ENCODE results near the gene EYA2. TPM values are rescaled to one million over a fixed set of nuclear protein-coding genes. Genes with fewer than 3 reads are reported as not detected.

The EYA2 gene
- polyA plus RNA-seq, 3 donors, result 0.04 to 0.16 TPM; not detected in 1

DNA sequence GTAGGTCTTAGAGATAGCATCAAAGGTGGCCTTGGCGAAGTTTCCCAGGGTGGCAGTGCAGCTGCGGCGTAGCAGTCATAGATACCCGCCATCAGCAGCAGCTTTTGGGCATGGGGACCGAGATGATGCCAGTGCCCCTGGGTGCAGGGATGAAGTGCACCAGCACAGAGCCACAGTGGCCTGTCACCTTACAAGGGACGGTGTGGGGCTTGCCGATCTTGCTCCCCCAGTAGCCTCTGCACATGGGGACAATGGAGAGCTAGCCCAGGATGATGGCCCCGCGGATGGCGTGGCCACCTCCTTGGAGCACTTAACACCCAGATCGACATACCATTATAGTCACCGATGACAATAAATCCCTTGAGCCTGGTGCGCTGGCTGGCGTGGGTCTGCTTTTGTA, 266.3 kb downstream of the EYA2 start:
- no peak overlapping the region for H3K4me3 Mint-ChIP-seq
- Histone ChIP-seq H3K4me2 (replicated peaks; ENCODE audit: extremely low read depth, low read length, poor library complexity, severe bottlenecking) (no peak overlapping the region), H3K9ac (ENCODE audit: insufficient read depth, low read length, poor library complexity, severe bottlenecking) (no peak overlapping the region), H3K27ac (ENCODE audit: low read depth in 1 of 2, low read length in 2 of 2) (no peak overlapping the region), H3K4me3 (replicated peaks in 1 of 3; ENCODE audit: low read depth in 2 of 3, low read length in 3 of 3) (no peak overlapping the region), H3K79me2 (ENCODE audit: insufficient read depth, low read length) (no peaks in the 10 kb centered on the region), H4K20me1 (ENCODE audit: insufficient read depth, low read length) (no peaks in the 10 kb centered on the region), H3K9me3 (replicated peaks in 1 of 2; ENCODE audit: control insufficient read depth in 1 of 2, insufficient read depth in 1 of 2, low read length in 2 of 2) (no peaks in the 10 kb centered on the region), H3K4me1 (ENCODE audit: control insufficient read depth in 1 of 2, insufficient read depth in 2 of 2, low read length in 2 of 2) (no peaks in the 10 kb centered on the region), H3K36me3 (replicated peaks in 1 of 2; ENCODE audit: control insufficient read depth in 1 of 2, insufficient read depth in 2 of 2, low read length in 2 of 2) (no peaks in the 10 kb centered on the region), H2AFZ (ENCODE audit: insufficient read depth, low read depth, low read length, poor library complexity, severe bottlenecking) (no peak overlapping the region), H3K27me3 (ENCODE audit: control insufficient read depth in 2 of 2, insufficient read depth in 2 of 2, low read length in 2 of 2) (no peaks in the 10 kb centered on the region)
- TF ChIP-seq, protein P1, sequence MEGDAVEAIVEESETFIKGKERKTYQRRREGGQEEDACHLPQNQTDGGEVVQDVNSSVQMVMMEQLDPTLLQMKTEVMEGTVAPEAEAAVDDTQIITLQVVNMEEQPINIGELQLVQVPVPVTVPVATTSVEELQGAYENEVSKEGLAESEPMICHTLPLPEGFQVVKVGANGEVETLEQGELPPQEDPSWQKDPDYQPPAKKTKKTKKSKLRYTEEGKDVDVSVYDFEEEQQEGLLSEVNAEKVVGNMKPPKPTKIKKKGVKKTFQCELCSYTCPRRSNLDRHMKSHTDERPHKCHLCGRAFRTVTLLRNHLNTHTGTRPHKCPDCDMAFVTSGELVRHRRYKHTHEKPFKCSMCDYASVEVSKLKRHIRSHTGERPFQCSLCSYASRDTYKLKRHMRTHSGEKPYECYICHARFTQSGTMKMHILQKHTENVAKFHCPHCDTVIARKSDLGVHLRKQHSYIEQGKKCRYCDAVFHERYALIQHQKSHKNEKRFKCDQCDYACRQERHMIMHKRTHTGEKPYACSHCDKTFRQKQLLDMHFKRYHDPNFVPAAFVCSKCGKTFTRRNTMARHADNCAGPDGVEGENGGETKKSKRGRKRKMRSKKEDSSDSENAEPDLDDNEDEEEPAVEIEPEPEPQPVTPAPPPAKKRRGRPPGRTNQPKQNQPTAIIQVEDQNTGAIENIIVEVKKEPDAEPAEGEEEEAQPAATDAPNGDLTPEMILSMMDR (IDR thresholded peaks at IDR 0.05), result no peak
- peaks cover 6 to 20% (median 10%) of the 10 kb centered on the region in 3 donors for H3K27me3 Mint-ChIP-seq (ENCODE audit: low read depth in 3 of 3)
- no peak for DNase-seq
- peaks cover 0 to 2% (median 0%) of the 10 kb centered on the region in 7 donors for H3K9me3 Mint-ChIP-seq
- H3K27ac Mint-ChIP-seq, result peak overlapping the region in 2 of 7 donors; percentile 35 to 43
- intact Hi-C loops (cut with micrococcal nuclease), result no loop called here
- H3K4me1 Mint-ChIP-seq, result no peaks in the 10 kb centered on the region
- WGBS (ENCODE audit: insufficient coverage), result 95% methylated on average over 14 of the region's 14 CpGs
- H3K36me3 Mint-ChIP-seq, result no peaks in the 10 kb centered on the region

DNA sequence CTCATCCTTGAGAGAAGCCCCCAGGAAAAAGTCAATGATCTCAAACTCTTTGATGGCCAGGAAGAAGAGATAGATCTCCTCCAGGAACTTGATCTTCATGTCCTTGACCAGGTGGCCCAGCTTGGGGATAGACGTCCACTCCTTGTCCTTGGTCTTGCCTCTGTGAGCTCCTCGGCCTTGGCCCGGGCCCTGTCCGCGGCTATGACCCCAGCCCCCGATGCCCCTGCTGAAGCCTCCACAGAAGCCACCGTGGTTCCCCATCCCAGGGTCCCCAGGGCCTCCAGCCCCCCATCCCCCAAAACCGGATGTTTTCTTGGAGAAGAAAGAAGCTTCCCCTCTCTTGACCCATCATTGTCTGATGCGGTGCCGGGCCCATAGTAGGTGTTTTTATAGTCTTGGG, 266.8 kb downstream of the EYA2 start:
- Histone ChIP-seq H3K27ac (ENCODE audit: low read depth in 1 of 2, low read length in 2 of 2) (no peak overlapping the region), H3K4me3 (replicated peaks in 1 of 3; ENCODE audit: low read depth in 2 of 3, low read length in 3 of 3) (no peak overlapping the region), H3K9ac (ENCODE audit: insufficient read depth, low read length, poor library complexity, severe bottlenecking) (no peak overlapping the region), H3K79me2 (ENCODE audit: insufficient read depth, low read length) (no peaks in the 10 kb centered on the region), H3K9me3 (replicated peaks in 1 of 2; ENCODE audit: control insufficient read depth in 1 of 2, insufficient read depth in 1 of 2, low read length in 2 of 2) (no peaks in the 10 kb centered on the region), H3K4me2 (replicated peaks; ENCODE audit: extremely low read depth, low read length, poor library complexity, severe bottlenecking) (no peak overlapping the region), H3K27me3 (ENCODE audit: control insufficient read depth in 2 of 2, insufficient read depth in 2 of 2, low read length in 2 of 2) (no peaks in the 10 kb centered on the region), H3K4me1 (ENCODE audit: control insufficient read depth in 1 of 2, insufficient read depth in 2 of 2, low read length in 2 of 2) (no peaks in the 10 kb centered on the region), H4K20me1 (ENCODE audit: insufficient read depth, low read length) (no peaks in the 10 kb centered on the region), H3K36me3 (replicated peaks in 1 of 2; ENCODE audit: control insufficient read depth in 1 of 2, insufficient read depth in 2 of 2, low read length in 2 of 2) (no peaks in the 10 kb centered on the region), H2AFZ (ENCODE audit: insufficient read depth, low read depth, low read length, poor library complexity, severe bottlenecking) (no peak overlapping the region)
- no peaks in the 10 kb centered on the region for H3K36me3 Mint-ChIP-seq
- 93% methylated on average over 7 of the region's 10 CpGs for WGBS (ENCODE audit: insufficient coverage)
- H3K9me3 Mint-ChIP-seq, result peaks cover 0 to 2% (median 0%) of the 10 kb centered on the region in 7 donors
- no peak overlapping the region for H3K27ac Mint-ChIP-seq
- H3K27me3 Mint-ChIP-seq (ENCODE audit: low read depth in 3 of 3), result peaks cover 6 to 18% (median 10%) of the 10 kb centered on the region in 3 donors
- intact Hi-C loops (cut with micrococcal nuclease), result no loop called here
- H3K4me1 Mint-ChIP-seq, result no peaks in the 10 kb centered on the region
- no peak for DNase-seq
- no peak overlapping the region for H3K4me3 Mint-ChIP-seq
- TF ChIP-seq, protein P1 (IDR thresholded peaks at IDR 0.05), result no peak

Data from CD14-positive monocyte (primary cell).